ENCODE data around the gene CYTL1.

GRCh38 chr4:5039800-5040199, 20.5 kb upstream of the CYTL1 start:
- no peak for TF ChIP-seq POLR2A (IDR thresholded peaks at IDR 0.05)
- no peak for TF ChIP-seq CTCF (IDR thresholded peaks at IDR 0.05)

All from uterus (tissue), 2 donors.